ENCODE results near the gene ABCA13.

ABCA13 gene

DNA sequence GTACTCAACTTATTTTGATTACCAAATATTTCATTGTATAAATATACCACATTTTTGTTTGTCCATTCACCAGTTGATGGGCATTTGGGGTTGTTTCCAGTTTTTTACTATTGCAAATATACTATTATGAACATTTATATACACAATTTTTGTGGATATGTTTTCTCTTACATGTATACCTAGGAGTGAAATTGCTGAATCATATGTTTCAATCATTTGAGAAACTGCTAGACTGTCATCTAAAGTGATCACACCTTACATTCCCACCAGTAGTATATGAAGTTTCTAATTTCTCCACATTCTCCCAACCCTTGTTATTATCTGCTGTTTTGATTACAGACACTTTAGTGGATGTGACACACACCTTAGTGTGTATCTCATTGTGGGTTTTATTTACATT, 257.9 kb downstream of the ABCA13 start:
- no peak for DNase-seq (ENCODE audit: low read depth in 1 of 2, low spot score in 1 of 2)
- no peak overlapping the region for H3K27ac ChIP-seq (replicated peaks)
- TF ChIP-seq GABPA (IDR thresholded peaks at IDR 0.05; ENCODE audit: low read depth) (no peak), SPI1 (IDR thresholded peaks at IDR 0.05; ENCODE audit: borderline replicate concordance, low read depth) (no peak), POLR2AphosphoS5 (IDR thresholded peaks at IDR 0.05; ENCODE audit: low read depth) (no peak)
- TF ChIP-seq, protein P1, sequence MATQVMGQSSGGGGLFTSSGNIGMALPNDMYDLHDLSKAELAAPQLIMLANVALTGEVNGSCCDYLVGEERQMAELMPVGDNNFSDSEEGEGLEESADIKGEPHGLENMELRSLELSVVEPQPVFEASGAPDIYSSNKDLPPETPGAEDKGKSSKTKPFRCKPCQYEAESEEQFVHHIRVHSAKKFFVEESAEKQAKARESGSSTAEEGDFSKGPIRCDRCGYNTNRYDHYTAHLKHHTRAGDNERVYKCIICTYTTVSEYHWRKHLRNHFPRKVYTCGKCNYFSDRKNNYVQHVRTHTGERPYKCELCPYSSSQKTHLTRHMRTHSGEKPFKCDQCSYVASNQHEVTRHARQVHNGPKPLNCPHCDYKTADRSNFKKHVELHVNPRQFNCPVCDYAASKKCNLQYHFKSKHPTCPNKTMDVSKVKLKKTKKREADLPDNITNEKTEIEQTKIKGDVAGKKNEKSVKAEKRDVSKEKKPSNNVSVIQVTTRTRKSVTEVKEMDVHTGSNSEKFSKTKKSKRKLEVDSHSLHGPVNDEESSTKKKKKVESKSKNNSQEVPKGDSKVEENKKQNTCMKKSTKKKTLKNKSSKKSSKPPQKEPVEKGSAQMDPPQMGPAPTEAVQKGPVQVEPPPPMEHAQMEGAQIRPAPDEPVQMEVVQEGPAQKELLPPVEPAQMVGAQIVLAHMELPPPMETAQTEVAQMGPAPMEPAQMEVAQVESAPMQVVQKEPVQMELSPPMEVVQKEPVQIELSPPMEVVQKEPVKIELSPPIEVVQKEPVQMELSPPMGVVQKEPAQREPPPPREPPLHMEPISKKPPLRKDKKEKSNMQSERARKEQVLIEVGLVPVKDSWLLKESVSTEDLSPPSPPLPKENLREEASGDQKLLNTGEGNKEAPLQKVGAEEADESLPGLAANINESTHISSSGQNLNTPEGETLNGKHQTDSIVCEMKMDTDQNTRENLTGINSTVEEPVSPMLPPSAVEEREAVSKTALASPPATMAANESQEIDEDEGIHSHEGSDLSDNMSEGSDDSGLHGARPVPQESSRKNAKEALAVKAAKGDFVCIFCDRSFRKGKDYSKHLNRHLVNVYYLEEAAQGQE (IDR thresholded peaks at IDR 0.05; ENCODE audit: insufficient replicate concordance, low read depth): no peak
- TF ChIP-seq, protein P2, sequence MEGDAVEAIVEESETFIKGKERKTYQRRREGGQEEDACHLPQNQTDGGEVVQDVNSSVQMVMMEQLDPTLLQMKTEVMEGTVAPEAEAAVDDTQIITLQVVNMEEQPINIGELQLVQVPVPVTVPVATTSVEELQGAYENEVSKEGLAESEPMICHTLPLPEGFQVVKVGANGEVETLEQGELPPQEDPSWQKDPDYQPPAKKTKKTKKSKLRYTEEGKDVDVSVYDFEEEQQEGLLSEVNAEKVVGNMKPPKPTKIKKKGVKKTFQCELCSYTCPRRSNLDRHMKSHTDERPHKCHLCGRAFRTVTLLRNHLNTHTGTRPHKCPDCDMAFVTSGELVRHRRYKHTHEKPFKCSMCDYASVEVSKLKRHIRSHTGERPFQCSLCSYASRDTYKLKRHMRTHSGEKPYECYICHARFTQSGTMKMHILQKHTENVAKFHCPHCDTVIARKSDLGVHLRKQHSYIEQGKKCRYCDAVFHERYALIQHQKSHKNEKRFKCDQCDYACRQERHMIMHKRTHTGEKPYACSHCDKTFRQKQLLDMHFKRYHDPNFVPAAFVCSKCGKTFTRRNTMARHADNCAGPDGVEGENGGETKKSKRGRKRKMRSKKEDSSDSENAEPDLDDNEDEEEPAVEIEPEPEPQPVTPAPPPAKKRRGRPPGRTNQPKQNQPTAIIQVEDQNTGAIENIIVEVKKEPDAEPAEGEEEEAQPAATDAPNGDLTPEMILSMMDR (IDR thresholded peaks at IDR 0.05; ENCODE audit: insufficient read depth, low read length): no peak

DNA sequence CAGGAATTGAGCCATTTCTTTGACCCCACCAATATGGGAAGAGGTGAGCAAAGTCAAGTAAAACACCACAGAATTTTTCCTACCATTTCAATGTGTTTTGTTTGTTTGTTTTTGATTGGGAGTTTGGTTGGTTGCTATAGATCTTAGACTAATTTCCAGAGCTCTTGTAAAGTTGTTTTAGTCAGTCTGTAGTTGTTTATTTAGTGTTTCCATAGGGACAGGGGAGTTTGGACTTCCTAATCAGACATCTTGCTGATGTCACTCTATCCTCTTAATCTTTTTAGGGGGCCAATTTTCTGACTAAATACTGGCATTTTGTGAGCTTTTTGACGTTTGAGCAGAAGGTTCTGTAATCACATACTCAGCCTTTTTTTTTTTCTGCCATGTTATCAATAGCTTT, 266.9 kb downstream of the ABCA13 start:
- no peak overlapping the region for H3K27ac ChIP-seq (replicated peaks)
- H3K4me3 ChIP-seq (replicated peaks; ENCODE audit: insufficient read depth, low read length): no peak overlapping the region
- H3K27me3 ChIP-seq (ENCODE audit: insufficient read depth, poor library complexity, severe bottlenecking): no peaks in the 10 kb centered on the region
- no peak for DNase-seq (ENCODE audit: low read depth in 1 of 2, low spot score in 1 of 2)
- TF ChIP-seq SPI1 (IDR thresholded peaks at IDR 0.05; ENCODE audit: borderline replicate concordance, low read depth): no peak
- TF ChIP-seq POLR2AphosphoS5 (IDR thresholded peaks at IDR 0.05; ENCODE audit: low read depth): no peak
- TF ChIP-seq, protein P1 (IDR thresholded peaks at IDR 0.05; ENCODE audit: insufficient replicate concordance, low read depth): no peak
- TF ChIP-seq, protein P2 (IDR thresholded peaks at IDR 0.05; ENCODE audit: insufficient read depth, low read length): no peak
- TF ChIP-seq GABPA (IDR thresholded peaks at IDR 0.05; ENCODE audit: low read depth): no peak

More for the DNA sequence above, 257.9 kb downstream of the ABCA13 start:
- no peaks in the 10 kb centered on the region for H3K27me3 ChIP-seq (ENCODE audit: insufficient read depth, poor library complexity, severe bottlenecking)
- H3K4me3 ChIP-seq (replicated peaks; ENCODE audit: insufficient read depth, low read length): no peak overlapping the region

DNA sequence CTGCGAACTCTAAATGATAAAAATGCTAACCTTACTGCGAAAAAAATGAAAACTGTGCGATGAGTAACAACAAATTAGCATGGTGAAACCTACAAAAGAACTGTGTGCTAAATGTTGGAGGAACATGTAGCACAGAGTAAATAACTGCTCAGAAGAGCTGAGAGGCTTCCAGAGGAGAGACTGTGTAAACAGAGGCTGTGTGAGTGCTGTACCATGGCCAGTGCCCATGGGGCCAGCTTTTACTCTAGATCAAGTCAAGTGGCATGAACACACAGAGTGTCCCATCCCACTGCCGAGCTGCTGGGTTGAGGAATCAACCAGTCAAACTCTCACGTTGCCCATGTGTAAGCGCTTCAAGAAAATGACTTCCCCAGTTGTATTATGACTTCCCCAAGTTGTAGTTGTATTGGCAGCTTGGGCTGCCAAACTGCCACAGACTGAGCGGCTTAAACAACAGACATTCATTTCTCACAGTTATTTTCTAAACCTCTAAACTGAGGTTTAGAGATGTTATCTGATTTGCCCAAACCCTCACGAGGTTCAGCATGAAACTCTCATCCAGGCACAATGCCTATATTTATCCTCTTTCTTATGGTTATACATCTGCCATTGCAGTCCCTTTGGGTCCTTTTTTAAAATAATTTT, 270.7 kb downstream of the ABCA13 start:
- TF ChIP-seq POLR2AphosphoS5 (IDR thresholded peaks at IDR 0.05; ENCODE audit: low read depth) (no peak), SPI1 (IDR thresholded peaks at IDR 0.05; ENCODE audit: borderline replicate concordance, low read depth) (no peak), GABPA (IDR thresholded peaks at IDR 0.05; ENCODE audit: low read depth) (no peak)
- TF ChIP-seq, protein P2 (IDR thresholded peaks at IDR 0.05; ENCODE audit: insufficient read depth, low read length): no peak
- TF ChIP-seq, protein P1 (IDR thresholded peaks at IDR 0.05; ENCODE audit: insufficient replicate concordance, low read depth): no peak
- no peak for DNase-seq (ENCODE audit: low read depth in 1 of 2, low spot score in 1 of 2)
- no peaks in the 10 kb centered on the region for H3K27me3 ChIP-seq (ENCODE audit: insufficient read depth, poor library complexity, severe bottlenecking)
- no peak overlapping the region for H3K27ac ChIP-seq (replicated peaks)
- H3K4me3 ChIP-seq (replicated peaks; ENCODE audit: insufficient read depth, low read length): no peak overlapping the region
